ENCODE results near the gene TCF3.

DNA sequence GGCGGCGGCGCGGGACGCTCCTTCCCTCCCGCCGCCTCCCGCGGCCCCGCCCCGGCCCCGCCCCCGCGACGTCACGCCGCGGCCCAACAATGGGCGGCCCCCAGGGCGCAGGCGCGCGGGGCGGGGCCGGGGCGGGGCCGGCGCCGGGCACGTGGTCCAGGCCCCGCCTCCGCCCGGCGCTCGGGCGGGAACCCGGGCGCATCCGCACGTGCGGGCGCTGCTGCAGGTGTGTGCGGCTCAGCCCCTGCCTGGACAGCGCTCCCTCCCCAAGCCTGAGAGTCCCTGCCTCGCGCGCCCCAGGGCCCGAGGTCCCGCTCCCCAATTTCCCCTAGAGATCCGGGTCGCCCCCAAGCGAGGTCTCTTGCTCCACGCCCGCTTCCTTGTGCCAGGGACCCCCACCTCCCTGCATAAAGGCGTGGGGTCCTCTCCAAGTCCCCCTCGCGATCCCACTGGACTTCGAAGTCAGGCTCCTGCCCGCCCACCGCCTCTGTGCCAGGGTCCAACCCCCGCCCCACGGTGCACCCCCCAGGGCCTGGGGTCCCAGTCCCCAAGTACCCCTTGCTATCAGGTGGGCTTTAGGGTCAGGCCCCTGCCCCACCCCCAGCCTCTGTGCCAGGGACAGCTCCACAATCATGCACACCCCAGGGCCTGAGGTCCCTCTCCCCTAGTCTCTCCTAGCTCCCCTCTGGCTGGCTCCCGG is 83.9 kb downstream of the TCF3 start, which contains the start of gene MEX3D:
- TF ChIP-seq ZNF274 (IDR thresholded peaks at IDR 0.05; ENCODE audit: low read depth, low read length) = no peak
- no peak for TF ChIP-seq YY1 (IDR thresholded peaks at IDR 0.05; ENCODE audit: insufficient read depth, insufficient read length)
